ENCODE measurements around the gene REC8.
A peak's percentile ranks its signal among the peaks of the same experiment; 100 is the strongest.

Gene REC8

DNA sequence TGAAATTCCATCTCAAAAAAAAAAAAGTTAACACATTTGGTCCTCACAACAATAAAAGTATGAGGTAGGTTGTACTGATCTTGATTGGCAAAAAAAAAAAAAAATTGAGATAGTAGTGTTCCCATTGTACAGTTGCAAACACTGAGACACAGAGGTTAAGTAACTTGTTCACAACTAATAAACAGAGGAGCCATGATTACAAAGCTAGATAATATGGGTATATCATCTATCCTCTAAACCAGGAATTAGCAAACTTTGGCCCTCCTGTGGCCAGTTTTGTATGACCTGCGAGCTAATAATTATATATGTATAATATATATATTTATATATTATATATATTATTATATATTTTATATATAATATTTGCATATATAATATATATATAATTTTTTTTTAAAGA lies 38.1 kb upstream of the REC8 start:
- TF ChIP-seq, protein P1, sequence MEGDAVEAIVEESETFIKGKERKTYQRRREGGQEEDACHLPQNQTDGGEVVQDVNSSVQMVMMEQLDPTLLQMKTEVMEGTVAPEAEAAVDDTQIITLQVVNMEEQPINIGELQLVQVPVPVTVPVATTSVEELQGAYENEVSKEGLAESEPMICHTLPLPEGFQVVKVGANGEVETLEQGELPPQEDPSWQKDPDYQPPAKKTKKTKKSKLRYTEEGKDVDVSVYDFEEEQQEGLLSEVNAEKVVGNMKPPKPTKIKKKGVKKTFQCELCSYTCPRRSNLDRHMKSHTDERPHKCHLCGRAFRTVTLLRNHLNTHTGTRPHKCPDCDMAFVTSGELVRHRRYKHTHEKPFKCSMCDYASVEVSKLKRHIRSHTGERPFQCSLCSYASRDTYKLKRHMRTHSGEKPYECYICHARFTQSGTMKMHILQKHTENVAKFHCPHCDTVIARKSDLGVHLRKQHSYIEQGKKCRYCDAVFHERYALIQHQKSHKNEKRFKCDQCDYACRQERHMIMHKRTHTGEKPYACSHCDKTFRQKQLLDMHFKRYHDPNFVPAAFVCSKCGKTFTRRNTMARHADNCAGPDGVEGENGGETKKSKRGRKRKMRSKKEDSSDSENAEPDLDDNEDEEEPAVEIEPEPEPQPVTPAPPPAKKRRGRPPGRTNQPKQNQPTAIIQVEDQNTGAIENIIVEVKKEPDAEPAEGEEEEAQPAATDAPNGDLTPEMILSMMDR (IDR thresholded peaks at IDR 0.05; ENCODE audit: borderline replicate concordance, control extremely low read depth, extremely low read depth, insufficient read depth, missing control alignments), result no peak
- DNase-seq (ENCODE audit: low spot score), result no peak
- in situ Hi-C loops (cut with MboI; ENCODE audit: low sequenced_read_pairs, unreplicated experiment), result no loop called here

DNA sequence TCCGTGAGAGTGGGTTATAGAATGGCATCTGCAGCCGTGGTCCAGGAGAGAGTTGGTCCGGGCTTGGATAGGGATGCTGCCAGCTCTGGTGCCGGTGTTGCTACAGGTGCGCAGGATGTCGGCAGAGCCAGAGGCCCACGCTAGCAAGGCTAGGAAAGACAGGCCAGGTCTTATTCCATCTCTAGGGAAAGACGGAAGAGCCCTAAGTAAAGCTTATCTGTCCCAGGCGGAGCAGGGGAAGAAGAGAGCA lies 36.4 kb upstream of the REC8 start:
- no peak for DNase-seq (ENCODE audit: low spot score)
- in situ Hi-C loops (cut with MboI; ENCODE audit: low sequenced_read_pairs, unreplicated experiment), result no loop called here
- TF ChIP-seq, protein P1 (IDR thresholded peaks at IDR 0.05; ENCODE audit: borderline replicate concordance, control extremely low read depth, extremely low read depth, insufficient read depth, missing control alignments), result no peak

DNA sequence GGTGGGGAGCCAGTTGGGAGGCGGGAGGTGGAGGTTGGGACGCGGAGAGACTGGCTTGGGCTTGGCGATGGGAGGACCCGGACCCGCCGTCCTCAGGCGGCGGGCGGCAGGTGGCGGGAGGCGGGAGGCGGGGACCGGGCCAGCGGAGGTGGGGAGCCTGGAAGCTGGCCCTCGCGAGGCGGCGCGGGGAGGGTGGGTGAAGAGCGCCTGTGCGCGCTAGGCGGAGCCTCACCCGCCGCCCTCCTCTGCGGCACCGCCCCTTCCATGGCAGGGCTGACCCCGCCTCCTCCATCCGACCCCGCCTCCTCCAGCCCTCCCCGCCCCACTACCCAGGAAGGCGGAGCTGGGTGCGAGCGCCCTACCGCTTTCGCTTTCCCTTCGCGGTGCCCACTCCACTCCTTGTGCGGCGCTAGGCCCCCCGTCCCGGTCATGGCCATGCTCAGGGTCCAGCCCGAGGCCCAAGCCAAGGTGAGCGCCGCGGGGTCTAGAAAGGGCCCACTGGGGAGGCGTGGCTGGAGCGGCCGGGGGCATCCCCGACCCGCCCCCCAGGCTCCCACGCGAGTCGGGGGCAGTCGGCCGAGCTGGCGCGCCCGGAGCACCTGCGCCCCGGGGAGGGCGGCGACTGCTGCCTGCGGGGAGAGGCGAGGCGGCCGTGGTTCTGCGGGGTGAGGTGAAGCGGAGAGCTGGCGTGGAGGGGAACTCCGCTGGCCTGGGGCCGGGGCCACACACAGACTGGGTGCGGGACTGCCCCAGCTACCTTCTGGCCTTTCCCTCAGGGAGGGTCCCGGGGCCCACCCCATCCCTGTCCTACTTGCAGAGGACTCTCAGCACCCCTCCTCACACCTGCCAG lies 35.8 kb upstream of the REC8 start, which contains the start of gene PSME1:
PSME1 (plus strand) TSS at position 361 of the 850 bp plus-strand sequence; CDS start at position 430, 69 bp downstream.
- TF ChIP-seq, protein P1 (IDR thresholded peaks at IDR 0.05; ENCODE audit: borderline replicate concordance, control extremely low read depth, extremely low read depth, insufficient read depth, missing control alignments), result no peak
- in situ Hi-C loops (cut with MboI; ENCODE audit: low sequenced_read_pairs, unreplicated experiment), result no loop called here
- peak; percentile 97 for DNase-seq (ENCODE audit: low spot score)

DNA sequence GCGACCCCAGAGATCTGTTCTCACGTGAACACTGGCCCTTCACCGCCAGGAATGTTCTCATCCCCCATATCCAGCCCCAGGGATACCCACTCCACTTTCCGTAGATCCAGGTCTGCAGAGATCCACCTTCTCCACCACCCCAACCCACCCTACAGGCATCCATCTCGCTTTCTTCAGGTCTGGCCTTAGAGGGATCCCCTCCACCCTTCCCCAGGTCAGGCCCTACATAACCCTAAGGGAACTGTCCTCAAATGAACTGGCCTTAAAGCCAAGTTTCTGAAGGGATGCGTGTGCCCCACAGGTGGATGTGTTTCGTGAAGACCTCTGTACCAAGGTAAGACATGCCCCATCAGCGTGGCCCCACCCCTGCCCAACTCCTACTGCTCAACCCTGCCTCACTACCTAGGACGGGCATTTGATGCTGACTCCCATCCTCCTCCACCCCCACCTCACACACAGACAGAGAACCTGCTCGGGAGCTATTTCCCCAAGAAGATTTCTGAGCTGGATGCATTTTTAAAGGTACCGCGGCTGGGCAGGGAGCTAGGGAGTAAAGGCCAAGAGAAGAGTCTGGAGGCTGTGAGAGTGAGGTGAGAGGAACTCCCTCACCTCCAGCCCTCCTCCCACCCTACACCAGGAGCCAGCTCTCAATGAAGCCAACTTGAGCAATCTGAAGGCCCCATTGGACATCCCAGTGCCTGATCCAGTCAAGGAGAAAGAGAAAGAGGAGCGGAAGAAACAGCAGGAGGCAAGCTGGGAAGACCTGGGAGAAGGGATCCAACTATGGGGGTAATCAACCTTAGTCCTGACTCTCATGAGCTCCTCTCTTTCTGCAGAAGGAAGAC lies 35.0 kb upstream of the REC8 start:
- DNase-seq (ENCODE audit: low spot score), result no peak
- TF ChIP-seq, protein P1 (IDR thresholded peaks at IDR 0.05; ENCODE audit: borderline replicate concordance, control extremely low read depth, extremely low read depth, insufficient read depth, missing control alignments), result no peak
- in situ Hi-C loops (cut with MboI; ENCODE audit: low sequenced_read_pairs, unreplicated experiment), result no loop called here

DNA sequence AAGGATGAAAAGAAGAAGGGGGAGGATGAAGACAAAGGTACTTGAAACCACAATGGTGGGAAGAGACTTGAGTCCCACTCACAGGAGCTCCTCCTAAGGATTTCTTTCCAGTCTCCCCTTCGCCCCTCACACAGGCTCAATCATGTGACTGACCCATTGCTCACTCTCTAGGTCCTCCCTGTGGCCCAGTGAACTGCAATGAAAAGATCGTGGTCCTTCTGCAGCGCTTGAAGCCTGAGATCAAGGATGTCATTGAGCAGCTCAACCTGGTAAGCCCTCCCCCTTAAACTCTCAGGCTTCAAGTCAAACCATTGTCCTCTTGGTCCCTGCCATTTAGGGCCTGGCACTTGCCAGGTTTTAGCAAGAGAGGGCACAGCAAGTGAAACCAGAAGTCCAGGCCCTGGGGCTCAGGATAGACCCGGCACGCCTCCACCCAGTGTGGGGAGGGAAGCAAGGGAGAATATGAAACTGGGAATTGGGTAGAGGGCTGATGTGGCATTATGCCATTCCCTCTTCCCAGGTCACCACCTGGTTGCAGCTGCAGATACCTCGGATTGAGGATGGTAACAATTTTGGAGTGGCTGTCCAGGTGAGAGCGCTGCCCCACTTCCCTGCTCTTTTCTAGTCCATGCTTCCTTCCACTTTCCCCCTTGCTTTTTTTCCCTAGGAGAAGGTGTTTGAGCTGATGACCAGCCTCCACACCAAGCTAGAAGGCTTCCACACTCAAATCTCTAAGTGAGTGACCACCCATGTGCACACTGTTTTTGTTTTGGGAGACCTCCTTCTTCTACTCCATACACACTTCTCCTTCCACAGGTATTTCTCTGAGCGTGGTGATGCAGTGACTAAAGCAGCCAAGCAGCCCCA lies 34.1 kb upstream of the REC8 start:
- TF ChIP-seq, protein P1 (IDR thresholded peaks at IDR 0.05; ENCODE audit: borderline replicate concordance, control extremely low read depth, extremely low read depth, insufficient read depth, missing control alignments), result no peak
- in situ Hi-C loops (cut with MboI; ENCODE audit: low sequenced_read_pairs, unreplicated experiment), result no loop called here
- DNase-seq (ENCODE audit: low spot score), result no peak

All from GM13976 (cell line).